ENCODE measurements around the gene ADARB1.

- no peak for TF ChIP-seq EZH2 (IDR thresholded peaks at IDR 0.05; ENCODE audit: borderline replicate concordance, insufficient read depth, low read depth, low read length, poor library complexity, severe bottlenecking)
- TF ChIP-seq CTCF (IDR thresholded peaks at IDR 0.05) = no peak
These were observed 133.7 kb downstream of the ADARB1 start for GRCh38 chr21:45207839-45208626.

All from B cell (primary cell).